Measurements from ENCODE around the gene SPCS2.
"Not testable (repeated sequence)": the region's sequence is repeated elsewhere in the genome, so short reads cannot be mapped to it uniquely, and the experiment has no call there.

Gene SPCS2

DNA sequence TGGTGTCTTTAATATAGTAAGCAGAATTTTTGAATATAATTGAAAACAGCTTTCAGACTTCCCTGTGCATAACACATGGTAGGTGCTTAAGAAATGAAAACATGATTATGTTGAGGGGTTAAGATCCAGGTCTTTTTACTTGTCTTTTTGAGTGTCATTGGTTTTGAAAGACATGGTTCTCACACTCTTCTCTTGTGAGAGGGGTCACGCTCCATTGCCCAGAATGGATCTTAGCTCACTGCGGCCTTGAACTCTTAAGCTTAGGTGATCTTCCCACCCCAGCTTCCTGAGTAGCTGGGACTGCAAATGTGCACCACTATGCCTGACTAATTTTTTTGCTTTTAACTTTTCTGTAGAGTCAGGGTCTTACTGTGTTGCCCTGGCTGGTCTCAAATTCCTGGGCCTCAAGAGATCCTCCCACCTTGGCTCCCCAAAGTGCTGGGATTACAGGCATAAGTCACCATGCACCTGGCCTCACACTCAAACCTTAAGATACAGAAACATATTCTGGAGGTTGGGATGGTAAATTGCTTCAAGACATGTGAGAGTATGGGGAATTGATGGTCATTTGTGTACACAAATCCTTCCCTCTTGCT, 1.4 kb downstream of the SPCS2 start:
- no peak for DNase-seq (ENCODE audit: low read depth)

DNA sequence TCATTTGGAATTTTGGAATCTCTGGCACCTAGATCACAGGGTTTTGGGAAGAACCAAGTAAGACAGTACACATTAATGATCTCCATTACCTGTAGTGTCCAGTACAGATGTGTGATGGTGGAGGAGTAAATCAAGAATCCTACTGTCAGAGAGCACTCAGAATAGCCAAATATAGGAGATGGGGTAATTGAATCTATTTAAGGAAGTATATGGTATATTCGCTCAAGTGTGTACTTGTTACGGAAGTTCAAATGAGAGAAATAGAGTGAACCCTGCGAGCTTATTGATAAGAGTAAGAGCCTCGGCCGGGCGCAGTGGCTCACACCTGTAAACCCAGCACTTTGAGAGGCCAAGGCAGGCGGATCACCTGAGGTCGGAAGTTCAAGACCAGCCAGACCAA, 2.2 kb downstream of the SPCS2 start:
- no peak for DNase-seq (ENCODE audit: low read depth)

DNA sequence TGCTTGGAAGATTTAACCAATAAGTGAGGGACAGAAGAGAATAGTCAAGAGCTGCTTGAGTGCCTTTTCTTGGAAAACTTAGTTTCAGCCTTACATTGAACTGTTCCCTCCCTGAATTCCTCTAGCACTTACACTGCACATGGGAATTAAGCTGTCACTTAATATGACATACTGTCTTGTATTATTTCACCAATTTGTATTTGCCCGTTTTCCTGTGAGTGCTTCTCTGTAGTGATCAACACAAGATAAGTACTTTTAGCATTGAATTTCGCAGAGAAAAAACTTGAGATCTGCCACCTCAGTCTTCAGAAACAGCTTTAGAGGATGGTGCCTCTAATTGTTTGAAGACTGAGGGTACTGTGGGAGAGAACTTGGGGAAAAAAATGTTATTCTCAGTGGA, 3.7 kb downstream of the SPCS2 start:
- no peak for DNase-seq (ENCODE audit: low read depth)

DNA sequence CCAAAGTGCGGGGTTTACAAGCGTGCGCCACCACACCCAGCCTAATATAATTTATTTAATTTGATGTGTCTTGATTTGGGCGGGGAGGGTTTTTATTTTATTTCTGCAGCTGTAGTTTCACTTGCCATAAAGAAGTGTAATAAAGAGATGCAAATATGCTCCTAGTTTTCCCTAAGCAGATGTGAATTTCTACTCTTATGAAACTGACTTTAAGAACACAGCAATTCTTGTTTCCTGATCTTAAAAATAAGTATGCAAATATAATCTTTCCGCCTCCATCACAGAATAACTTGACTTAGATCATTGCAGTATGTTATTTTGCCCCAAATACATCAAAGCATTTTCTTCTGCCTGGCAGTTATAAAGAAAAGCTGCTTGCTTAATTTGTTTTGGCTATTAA, 4.4 kb downstream of the SPCS2 start:
- DNase-seq (ENCODE audit: low read depth): no peak

DNA sequence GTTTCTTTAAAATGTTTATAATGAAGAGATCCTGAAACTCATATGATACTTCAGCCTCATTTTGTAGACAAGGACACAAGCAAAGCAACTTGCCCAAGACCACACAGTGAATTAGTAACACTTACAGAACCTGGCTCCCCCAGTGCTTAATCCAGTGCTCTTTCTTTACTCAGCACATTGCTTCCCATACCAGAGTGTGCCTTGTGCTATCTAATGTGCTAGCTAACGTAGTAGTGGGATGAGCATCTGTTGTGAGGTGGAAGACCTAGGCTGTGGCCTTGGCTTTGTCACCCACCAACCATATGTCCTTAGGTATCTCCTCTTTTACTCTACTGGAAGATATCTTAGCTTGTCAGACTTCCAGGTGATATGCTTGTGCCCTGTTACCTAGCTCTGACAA, 5.1 kb downstream of the SPCS2 start:
- DNase-seq (ENCODE audit: low read depth): no peak

DNA sequence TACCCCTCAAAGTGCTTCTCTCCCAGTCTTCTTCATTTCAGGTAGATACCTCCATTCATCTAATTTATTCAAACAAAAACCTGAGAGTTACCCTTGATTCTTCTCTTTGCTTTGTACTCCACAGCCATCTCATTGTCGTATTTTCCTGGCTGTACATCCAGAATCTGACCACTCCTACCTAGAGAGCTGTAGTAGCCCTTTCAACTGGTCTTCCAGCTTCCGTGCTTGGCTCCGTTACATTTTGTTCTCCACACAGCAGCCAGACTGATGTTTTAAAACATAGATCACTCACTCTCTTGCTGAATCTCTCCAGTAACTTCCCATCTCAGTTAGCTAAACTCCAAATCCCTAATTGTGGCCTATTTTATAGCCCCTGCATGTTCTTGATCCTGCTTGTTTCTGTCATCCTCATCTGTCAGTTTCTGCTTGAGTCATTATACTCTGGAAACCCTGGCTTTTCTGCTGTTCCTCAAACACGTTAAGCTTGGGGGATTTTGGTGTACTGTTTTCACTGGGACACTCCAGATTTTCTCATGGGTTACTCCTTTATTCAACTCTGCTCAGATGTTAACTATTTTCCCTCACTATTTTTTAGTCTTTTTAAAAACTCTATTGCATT, 7.4 kb downstream of the SPCS2 start:
- DNase-seq (ENCODE audit: low read depth): no peak

DNA sequence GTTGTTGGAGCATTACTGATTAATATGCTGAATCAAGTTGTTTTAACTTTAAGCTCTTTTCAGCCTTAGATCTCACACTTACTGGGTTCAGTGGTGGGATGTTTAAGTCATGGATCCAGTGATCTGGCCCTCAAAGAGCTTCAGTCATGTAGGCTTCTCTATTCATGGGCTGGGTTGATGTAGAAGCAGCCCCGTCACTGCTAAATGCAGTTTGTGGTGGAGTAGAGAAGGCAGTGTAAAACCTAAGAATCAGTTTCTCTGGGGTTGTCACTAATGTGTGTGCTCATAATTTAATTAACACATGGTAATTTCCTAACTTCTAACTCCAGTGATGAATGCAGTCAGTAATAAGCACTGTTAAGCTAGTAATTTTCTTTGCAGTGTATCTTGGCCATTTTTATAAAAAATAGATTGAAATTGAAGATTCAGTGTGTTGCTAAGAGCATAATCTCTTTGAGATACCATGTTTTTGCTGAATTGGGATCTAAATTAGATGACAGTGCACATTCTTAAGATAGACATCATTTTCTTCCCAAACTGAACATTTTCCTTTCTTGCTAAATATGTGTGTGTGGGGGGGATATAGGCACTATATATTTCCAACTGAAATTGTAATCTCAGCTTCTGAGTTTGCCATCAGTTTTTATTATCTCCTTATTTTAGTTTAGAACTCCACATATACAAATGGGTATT, 9.0 kb downstream of the SPCS2 start:
- no peak for DNase-seq (ENCODE audit: low read depth)

DNA sequence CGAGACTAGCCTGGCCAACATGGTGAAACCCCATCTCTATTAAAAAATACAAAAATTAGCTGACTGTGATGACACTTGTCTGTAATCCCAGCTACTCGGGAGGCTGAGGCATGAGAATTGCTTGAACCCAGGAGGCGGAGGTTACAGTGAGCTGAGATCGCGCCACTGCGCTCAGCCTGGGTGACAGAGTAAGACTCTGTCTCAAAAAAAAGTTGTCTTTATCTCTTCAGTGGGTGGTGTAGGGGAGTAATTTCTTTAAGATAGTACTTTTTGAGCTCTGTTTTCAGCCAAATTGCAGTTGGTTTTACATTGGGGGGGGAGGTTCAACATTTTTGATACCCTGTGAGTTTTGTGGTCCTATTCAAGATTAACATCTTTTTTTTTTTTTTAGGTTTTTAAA, 11.1 kb downstream of the SPCS2 start:
- DNase-seq (ENCODE audit: low read depth): not testable (repeated sequence)

DNA sequence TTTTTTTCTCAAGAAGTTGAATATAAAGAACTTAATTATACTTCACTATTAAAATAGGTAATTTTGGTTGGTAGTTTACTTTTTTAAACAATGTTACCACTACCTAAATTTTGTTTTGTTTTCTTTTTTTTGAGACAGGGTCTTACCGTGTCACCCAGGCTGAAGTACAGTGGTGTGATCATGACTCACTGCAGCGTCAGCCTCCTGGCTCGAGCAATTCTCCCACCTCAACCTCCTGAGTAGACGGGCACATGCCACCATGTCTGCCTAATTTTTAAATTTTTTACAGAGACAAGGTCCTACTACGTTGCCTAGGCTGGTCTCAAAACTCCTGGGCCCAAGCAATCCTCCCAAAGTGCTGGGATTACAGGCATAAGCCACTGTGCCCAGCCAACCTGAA, 17.6 kb downstream of the SPCS2 start:
- DNase-seq (ENCODE audit: low read depth): no peak

DNA sequence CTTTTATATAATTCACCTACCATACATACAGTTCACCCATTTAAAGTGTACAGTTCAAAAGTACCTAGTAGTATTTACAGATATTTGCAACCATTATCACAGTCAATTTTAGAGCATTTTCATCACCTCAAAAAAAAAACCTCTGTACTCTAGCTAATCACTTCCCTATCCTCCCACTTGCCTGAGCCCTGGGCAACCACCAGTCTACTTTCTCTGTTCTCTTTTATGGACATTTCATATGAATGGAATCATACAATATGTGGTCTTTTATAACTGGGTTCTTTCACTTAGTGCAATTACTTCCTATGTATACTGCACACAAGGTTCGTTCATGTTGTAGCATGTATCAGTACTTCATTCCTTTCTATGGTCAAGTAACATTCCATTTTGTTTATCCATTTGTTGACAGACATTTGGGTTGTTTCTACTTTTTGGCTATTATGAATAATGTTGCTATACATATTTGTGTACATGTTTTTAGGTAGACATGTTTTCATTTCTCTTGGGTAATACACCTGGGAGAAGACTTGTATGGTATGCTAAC, 21.9 kb downstream of the SPCS2 start:
- DNase-seq (ENCODE audit: low read depth): no peak

DNA sequence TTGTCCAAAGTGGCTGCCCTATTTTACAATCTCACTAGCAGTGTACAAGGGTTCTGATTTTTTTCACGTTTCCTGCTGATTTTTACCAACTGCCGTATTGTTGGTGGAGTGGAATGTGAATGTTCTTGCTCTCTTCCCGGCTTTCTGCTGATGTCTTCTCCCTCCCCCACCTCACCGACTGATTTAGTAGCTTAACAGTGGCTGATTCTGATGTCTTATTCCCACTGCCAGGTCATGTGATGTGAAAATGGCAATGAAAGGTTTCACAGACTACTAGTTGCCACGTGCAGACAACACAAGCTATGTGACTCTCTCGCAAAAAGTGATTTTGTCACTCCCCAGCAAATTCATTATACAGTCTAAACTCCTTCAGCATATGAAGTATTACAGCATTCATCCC, 22.4 kb downstream of the SPCS2 start:
- DNase-seq (ENCODE audit: low read depth): no peak

DNA sequence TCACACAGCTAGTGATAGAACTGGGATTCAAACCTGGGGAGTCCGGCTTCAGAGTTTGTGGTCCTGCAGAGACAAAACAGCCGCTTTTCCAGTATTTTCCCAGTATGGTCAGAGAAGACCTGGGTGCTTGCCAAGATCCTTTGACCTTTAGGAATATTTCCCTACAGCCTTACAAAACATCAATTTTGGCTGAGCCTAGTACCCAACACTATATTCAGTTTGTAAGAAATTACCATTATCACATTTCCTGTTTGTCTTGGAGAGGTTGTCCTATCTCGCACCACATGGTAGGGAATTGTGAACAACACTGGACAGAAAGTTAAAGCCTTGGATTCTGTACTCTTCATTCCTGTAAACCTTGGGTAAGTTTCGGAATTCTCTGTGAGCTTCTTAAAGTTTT, 29.0 kb downstream of the SPCS2 start:
- DNase-seq (ENCODE audit: low read depth): no peak

DNA sequence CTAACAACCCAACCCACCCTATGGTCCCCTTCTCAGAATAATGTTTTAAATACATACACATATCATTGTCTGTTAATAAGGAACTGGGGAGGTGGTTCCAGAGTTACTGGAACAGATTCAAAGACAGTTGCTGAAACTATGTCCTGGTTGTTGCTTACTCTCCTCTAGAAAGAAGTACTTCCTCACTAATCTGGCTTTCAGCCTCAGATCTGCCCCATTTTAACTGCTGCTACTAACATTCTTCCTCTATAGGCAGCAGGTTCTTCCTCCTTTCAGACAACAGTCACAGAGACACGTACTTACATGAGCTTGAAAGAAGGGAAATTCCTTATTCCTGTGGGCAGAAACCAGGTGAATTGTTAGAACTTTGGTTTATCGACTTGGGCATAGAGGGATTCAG, 31.6 kb downstream of the SPCS2 start:
- DNase-seq (ENCODE audit: low read depth): no peak

DNA sequence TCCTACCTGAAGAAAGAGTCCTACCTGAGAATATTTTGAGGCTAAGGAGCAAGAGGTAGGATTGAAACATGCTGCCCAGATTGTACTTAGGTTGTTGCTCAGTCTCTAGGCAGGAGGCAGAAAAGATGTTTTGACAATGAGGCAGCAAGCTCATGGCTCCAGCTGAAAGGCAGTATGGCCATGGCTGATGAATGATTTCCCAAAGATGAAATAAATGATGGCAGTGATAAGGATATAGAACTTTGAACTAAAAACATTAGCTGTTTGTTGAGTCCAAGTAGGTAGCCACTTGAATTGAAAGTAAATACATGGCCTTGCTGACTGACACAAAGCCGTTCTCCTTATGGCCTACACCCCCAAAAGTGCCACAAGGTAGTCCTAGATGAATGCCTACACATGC, 32.8 kb downstream of the SPCS2 start:
- no peak for DNase-seq (ENCODE audit: low read depth)

DNA sequence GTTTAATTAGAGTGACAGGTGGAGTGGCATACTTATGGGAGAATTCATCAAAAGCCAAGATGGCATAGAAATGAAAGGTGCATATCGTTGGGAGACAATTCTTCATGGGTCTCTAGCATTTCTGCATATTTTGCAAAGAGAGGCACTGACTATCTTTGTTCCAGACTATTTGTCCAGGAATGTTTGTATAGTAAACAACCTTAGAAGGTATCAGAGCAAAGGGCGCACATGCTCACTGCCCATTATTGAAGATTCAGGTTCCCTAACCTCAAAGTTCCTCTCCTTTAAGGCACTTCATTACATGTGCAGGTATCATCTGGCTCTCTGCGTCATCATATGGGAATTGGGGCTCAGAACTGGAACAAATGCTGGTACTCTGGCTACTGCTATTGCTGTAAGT, 35.0 kb downstream of the SPCS2 start:
- DNase-seq (ENCODE audit: low read depth): no peak

DNA sequence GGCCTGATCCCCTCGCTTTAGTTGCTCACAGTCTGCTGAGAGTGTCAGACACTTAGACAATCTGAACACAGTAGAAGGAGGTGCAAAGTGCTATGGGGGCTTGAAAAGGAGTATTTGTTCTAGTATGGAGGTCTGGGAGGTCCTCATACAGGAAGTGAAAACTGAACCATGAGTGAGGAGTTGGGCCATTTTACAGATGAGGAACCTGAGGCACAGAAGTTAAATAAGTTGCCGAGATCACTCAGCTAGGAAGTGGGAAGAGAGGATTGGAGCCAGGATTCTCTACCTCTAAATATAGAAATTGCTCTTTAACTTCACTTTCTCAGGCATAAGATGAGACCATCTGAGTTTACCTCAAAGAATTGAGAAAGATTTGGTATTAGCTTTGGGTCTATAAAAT, 35.7 kb downstream of the SPCS2 start:
- no peak for DNase-seq (ENCODE audit: low read depth)

DNA sequence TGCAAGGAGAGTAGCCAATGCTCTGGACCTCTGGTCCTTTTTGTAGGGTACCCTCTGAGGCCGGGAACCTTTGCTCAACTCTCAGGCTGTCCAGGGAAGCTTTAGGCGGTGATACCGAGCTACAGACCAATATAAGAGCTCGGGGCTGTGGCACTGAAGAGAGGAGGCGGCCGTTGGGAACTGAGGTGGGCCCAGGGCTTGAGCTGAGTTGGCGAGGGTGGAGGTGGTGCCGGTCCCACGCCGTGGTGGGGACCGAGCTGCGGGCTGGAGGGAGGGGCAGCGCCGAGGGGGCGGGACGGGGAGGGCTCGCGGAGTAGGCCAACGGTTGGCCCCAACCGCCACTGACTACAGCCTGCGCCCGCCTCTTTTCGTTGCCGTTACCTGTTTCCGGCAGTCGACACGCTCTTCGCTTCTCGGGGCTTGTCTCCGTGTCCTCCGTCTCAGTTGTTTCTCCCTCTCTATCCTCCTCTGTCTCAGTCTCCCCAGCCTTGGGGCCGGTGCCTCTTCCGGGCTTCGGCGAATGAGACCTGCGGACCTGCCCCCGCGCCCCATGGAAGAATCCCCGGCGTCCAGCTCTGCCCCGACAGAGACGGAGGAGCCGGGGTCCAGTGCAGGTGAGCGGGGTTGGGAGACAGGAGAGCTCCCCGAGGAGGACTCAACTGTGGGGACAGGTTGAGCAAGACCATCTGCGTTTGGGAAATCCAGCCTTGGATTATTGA, 39.6 kb downstream of the SPCS2 start, which contains the start of gene NEU3:
Gene NEU3, plus strand, starts transcription at position 393 of the 719 bp plus-strand sequence. Its CDS starts 128 bp downstream, at position 521.
- peak; percentile 69 for DNase-seq (ENCODE audit: low read depth)

DNA sequence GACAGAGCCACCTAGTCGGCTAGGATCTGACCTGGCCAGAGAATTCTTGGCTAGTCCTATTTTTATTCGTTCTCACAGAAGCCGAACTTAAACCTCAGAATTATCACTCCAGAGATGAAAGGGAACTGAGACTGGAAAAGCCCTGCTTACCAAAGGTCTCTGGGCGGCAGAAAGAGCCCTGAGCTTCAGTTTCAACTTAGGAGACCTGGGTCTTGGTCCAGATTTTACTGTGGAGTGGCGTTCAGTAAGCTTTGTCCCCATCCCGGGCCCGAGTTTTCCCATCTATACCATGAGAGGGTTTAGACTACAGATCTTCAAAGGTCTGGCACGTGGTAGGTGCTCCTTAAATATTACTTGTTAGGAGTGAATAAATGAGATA, 40.2 kb downstream of the SPCS2 start:
- no peak for DNase-seq (ENCODE audit: low read depth)

DNA sequence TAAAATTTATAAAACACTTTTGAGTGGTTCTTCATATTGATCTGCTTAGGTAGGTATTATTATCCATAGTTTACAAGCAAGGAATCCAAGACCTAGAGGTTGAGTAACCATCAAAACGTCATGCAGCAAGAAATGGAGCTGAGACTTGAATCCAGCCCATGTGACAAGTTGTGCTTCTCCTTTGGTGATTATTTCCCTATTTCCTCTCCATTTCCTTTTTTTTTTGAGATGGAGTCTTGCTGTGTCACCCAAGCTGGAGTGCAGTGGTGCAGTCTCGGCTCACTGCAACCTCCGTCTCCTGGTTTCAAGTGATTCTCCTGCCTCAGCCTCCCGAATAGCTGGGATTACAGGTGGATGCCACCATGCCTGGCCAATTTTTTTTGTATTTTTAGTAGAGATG, 41.1 kb downstream of the SPCS2 start:
- DNase-seq (ENCODE audit: low read depth): not testable (repeated sequence)

DNA sequence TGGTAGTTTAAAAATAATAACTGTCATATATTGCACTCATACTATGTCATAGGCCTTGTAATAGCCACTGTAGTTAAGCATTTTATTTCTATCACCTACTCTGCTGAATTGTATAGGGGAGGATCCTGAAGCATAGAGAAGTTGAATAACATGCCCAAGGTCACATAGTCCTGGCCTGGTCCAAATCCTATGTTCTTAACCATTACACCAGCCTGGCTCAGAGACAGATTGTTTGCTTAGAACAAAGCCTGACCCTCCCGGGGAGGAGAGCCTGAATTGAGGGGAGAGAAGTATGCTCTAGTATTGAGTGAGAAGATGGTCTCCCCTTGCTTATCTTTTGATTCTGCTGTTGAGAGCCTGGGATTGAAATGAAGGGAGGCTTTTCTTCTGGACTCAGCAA, 41.9 kb downstream of the SPCS2 start:
- DNase-seq (ENCODE audit: low read depth): no peak

DNA sequence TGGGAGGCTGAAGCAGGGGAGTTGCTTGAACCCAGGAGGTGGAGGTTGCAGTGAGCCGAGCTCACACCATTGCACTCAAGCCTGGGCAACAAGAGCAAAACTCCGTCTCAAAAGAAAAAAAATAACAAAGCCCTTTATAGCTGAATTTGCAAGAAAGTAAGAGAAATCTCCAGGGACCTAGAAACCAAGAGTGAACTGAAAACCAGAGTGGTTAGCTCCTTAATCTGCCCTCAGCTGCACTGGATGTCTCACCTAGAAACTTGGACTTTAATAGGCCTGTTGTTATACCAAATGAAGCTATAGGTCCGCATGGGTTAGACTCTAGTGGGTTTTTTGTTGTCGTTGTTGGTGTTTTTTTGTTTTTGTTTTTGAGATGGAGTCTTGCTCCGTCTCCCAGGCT, 43.8 kb downstream of the SPCS2 start:
- no peak for DNase-seq (ENCODE audit: low read depth)

DNA sequence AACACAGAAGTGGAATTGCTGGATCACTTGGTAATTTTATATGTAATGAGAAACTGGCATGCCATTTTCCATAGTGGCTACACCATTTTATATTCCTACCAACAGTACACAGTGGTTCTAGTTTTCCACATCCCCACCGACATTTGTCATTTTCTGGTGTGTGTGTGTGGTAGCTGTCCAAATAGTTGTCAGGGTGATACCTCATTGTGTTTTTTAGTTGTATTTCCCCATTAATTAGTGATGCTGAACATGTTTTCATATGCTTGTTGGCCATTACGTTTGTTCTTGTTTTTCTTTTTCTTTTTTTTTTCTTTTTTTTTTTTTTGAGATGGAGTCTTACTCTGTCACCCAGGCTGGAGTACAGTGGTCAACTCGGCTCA, 51.9 kb downstream of the SPCS2 start:
- no peak for DNase-seq (ENCODE audit: low read depth)

DNA sequence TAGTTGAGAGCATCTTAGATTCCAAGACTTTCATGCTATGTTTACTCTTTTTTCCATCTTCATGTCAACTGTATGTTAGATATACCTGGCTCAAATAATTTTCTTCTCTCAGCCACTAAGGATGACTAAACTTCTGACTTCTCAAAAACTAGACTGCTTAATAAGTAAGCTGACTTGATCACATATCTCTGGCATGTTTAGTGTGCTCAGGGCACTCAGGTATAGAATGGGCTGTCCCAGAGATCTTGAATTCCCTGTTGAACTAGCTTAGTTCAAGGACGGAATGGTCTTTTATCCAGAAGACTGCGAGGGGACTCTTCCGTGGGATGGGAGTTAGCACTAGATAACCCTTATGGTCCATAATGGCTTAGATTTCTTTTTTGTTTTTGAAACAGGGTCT, 52.6 kb downstream of the SPCS2 start:
- DNase-seq (ENCODE audit: low read depth): no peak

Measured in stimulated activated CD8-positive, alpha-beta memory T cell treated with anti-CD3 and anti-CD28 coated beads, Interleukin-7, amount 100 ng/mL, for 24 hours (primary cell).